WTC11 (cell line): ENCODE measurements around the gene LGSN. TPM values are rescaled to one million over a fixed set of nuclear protein-coding genes. Genes with fewer than 3 reads are reported as not detected.
A peak's percentile ranks its signal among the peaks of the same experiment; 100 is the strongest.

Experiments
- ATAC-seq: fragments of 200-7000 bp; cut with Tn5 transposase; 2 replicates; pipeline ENCODE4 v1.10.0; 2021; ENCODE audit warnings: mild to moderate bottlenecking, moderate library complexity
- Bru-seq: library from RNA; stranded (reverse); fragments of 400-500 nt; gene quantifications from one replicate; lab custom pipeline; 2021; lab: Mats Ljungman, UMichigan
- CTCF ChIA-PET: fragments of 300-600 bp; sonication (Branson Sonifier 250); formaldehyde crosslinking; loops from one replicate; lab custom pipeline; 2021; ENCODE audit warnings: antibody characterized with exemption; lab: Charles Lee
- POLR2A ChIA-PET: fragments of 350-600 bp; sonication (Branson Sonifier 250); formaldehyde crosslinking; loops from one replicate; lab custom pipeline; 2021; ENCODE audit warnings: antibody characterized with exemption; lab: Charles Lee
- DNase-seq: peaks from one replicate; pipeline ENCODE4 v3.0.0; 2021; ENCODE audit warnings: low spot score
- H3K27ac Mint-ChIP-seq: 2 replicates; pipeline ENCODE4 v1.8.0; 2021; ENCODE audit warnings: mixed read lengths
- H3K27me3 Mint-ChIP-seq: 2 replicates; pipeline ENCODE4 v1.8.0; 2021; ENCODE audit warnings: low read depth, mild to moderate bottlenecking, moderate library complexity, mixed read lengths
- H3K36me3 Mint-ChIP-seq: 2 replicates; pipeline ENCODE4 v1.8.0; 2021; ENCODE audit warnings: mixed read lengths
- H3K4me1 Mint-ChIP-seq: 2 replicates; pipeline ENCODE4 v1.8.0; 2022; ENCODE audit warnings: mixed read lengths
- H3K4me3 Mint-ChIP-seq: 2 replicates; pipeline ENCODE4 v1.8.0; 2021; ENCODE audit warnings: mild to moderate bottlenecking, moderate library complexity, mixed read lengths
- H3K9me3 Mint-ChIP-seq: 2 replicates; pipeline ENCODE4 v1.8.0; 2021; ENCODE audit warnings: mixed read lengths
- GRHL2 ChIP-seq: fragments of 250-450 bp; sonication (Bioruptor Pico); IDR thresholded peaks from 2 replicates; pipeline ENCODE4 v1.8.0; 2022; ENCODE audit warnings: mild to moderate bottlenecking, moderate library complexity; ENCODE audit not compliant: insufficient replicate concordance, severe bottlenecking
- PRRX2 ChIP-seq: fragments of 250-450 bp; sonication (Bioruptor Pico); IDR thresholded peaks from 2 replicates; pipeline ENCODE4 v1.8.0; 2021; ENCODE audit warnings: mild to moderate bottlenecking
- SP1 ChIP-seq: sonication (generic); formaldehyde crosslinking; conservative IDR thresholded peaks from 2 replicates; pipeline ENCODE4 v1.8.1; 2022; ENCODE audit warnings: missing genetic modification reagents
- TEAD1 ChIP-seq: sonication (generic); formaldehyde crosslinking; IDR thresholded peaks from 2 replicates; pipeline ENCODE4 v1.8.0; 2022; ENCODE audit warnings: mild to moderate bottlenecking, missing genetic modification reagents
- ZBTB21 ChIP-seq: sonication (generic); formaldehyde crosslinking; IDR thresholded peaks from 2 replicates; pipeline ENCODE4 v1.8.1; 2023; ENCODE audit warnings: mild to moderate bottlenecking, missing genetic modification reagents, borderline replicate concordance
- ZNF416 ChIP-seq: fragments of 250-450 bp; sonication (Bioruptor Pico); IDR thresholded peaks from 2 replicates; pipeline ENCODE4 v1.9.0; 2021; ENCODE audit warnings: mild to moderate bottlenecking, inconsistent platforms
- long read RNA-seq, 3 experiments: library from RNA in 1 of 3; library from capped mRNA in 1 of 3; library from polyadenylated mRNA in 1 of 3; unstranded in 2 of 3; stranded (forward) in 1 of 3; transcript quantifications; one replicate each; pipeline ENCODE4 v2.0.0, GENCODE V29; 2021
- total RNA-seq: library from RNA; stranded (reverse); gene quantifications from 3 replicates; pipeline ENCODE4 v1.2.3, GENCODE V29; 2021
- TF ChIP-seq, protein P1 (sequence below): sonication (generic); formaldehyde crosslinking; IDR thresholded peaks from 2 replicates; pipeline ENCODE4 v1.8.0; 2022; ENCODE audit warnings: mild to moderate bottlenecking, missing genetic modification reagents
- TF ChIP-seq, protein P2 (sequence below): fragments of 250-450 bp; sonication (Bioruptor Pico); IDR thresholded peaks from 2 replicates; pipeline ENCODE4 v1.8.0; 2021; ENCODE audit warnings: mild to moderate bottlenecking
- TF ChIP-seq, protein P3 (sequence below): sonication (generic); formaldehyde crosslinking; conservative IDR thresholded peaks from 2 replicates; pipeline ENCODE4 v1.8.1; 2023; ENCODE audit warnings: mild to moderate bottlenecking, low read depth, missing genetic modification reagents, moderate library complexity
- TF ChIP-seq, protein P4 (sequence below): fragments of 250-450 bp; sonication (Bioruptor Pico); conservative IDR thresholded peaks from 2 replicates; pipeline ENCODE4 v1.9.0; 2021; ENCODE audit warnings: mild to moderate bottlenecking
- TF ChIP-seq, protein P5 (sequence below): fragments of 250-450 bp; sonication (Bioruptor Pico); IDR thresholded peaks from 2 replicates; pipeline ENCODE4 v1.9.0; 2021; ENCODE audit warnings: moderate library complexity, mild to moderate bottlenecking, inconsistent platforms, borderline replicate concordance
- TF ChIP-seq, protein P6 (sequence below): sonication (generic); formaldehyde crosslinking; IDR thresholded peaks from 2 replicates; pipeline ENCODE4 v1.8.0; 2023; ENCODE audit warnings: mild to moderate bottlenecking, missing genetic modification reagents
- TF ChIP-seq, protein P7 (sequence below): sonication (generic); formaldehyde crosslinking; IDR thresholded peaks from 2 replicates; pipeline ENCODE4 v1.8.1; 2023; ENCODE audit warnings: mild to moderate bottlenecking, missing genetic modification reagents, moderate library complexity
- TF ChIP-seq, protein P8 (sequence below): sonication (generic); formaldehyde crosslinking; IDR thresholded peaks from 2 replicates; pipeline ENCODE4 v1.8.1; 2022; ENCODE audit warnings: mild to moderate bottlenecking, missing genetic modification reagents, moderate library complexity, borderline replicate concordance
- TF ChIP-seq, protein P9 (sequence below): fragments of 250-450 bp; sonication (Bioruptor Pico); IDR thresholded peaks from 2 replicates; pipeline ENCODE4 v1.9.0; 2021; ENCODE audit warnings: mild to moderate bottlenecking, borderline replicate concordance

The LGSN gene, protein sequence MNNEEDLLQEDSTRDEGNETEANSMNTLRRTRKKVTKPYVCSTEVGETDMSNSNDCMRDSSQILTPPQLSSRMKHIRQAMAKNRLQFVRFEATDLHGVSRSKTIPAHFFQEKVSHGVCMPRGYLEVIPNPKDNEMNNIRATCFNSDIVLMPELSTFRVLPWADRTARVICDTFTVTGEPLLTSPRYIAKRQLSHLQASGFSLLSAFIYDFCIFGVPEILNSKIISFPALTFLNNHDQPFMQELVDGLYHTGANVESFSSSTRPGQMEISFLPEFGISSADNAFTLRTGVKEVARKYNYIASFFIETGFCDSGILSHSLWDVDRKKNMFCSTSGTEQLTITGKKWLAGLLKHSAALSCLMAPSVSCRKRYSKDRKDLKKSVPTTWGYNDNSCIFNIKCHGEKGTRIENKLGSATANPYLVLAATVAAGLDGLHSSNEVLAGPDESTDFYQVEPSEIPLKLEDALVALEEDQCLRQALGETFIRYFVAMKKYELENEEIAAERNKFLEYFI
- 0.11 to 0.35 TPM (median 0.18 TPM) in 3 replicates for total RNA-seq
- Bru-seq, nascent RNA = percentile 19 among the genes with signal in this experiment
- long read RNA-seq, experiment 1, partial matches to known transcripts = 0 of 3 reads
- long read RNA-seq, experiment 1, other reads (novel, unspliced or antisense) = 3 of 3 reads
- long read RNA-seq, experiment 2, partial matches to known transcripts = 0 of 2 reads
- long read RNA-seq, experiment 2, other reads (novel, unspliced or antisense) = 2 of 2 reads
- long read RNA-seq, experiment 3 = 0 reads

DNA sequence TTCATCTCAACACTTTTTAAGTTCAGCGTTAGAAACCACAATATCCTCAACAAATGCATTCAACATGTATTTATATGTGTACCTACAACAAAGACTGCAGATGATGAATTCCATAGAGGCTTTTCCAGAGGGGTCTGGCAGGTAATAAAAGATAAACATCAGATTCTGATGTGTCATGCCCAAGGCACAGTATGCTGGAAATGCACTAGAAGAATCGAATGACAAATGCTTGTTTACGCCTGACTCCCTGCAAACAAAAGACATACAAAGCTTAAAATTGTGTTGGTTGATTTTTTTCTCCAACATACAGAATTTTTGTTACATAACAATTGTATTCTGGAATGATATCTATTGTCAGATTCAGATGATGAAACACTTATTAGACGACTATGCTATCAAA lies at the start of gene LGSN:
TSS of gene LGSN (minus strand) at position 45 of the 400 bp plus-strand sequence. CDS start at position 5, 40 bp downstream.
- Mint-ChIP-seq H3K27ac (no peak within 1 kb of the TSS), H3K27me3 (no peaks in the 10 kb centered on the region), H3K36me3 (peaks cover 3% of the 10 kb centered on the region; the same call in 1 of the 2 replicates), H3K4me1 (peaks cover 7% of the 10 kb centered on the region), H3K9me3 (peaks cover 32% of the 10 kb centered on the region), H3K4me3 (no peak within 1 kb of the TSS)
- DNase-seq (no peak), ATAC-seq (no peak)
- POLR2A ChIA-PET = no interaction called here
- CTCF ChIA-PET = no interaction called here
- TF ChIP-seq ZBTB21 (CRISPR knock-in tag) = no peak
- no peak for TF ChIP-seq SP1 (CRISPR knock-in tag)
- TF ChIP-seq, protein P1, sequence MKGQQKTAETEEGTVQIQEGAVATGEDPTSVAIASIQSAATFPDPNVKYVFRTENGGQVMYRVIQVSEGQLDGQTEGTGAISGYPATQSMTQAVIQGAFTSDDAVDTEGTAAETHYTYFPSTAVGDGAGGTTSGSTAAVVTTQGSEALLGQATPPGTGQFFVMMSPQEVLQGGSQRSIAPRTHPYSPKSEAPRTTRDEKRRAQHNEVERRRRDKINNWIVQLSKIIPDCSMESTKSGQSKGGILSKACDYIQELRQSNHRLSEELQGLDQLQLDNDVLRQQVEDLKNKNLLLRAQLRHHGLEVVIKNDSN (CRISPR knock-in tag) = no peak
- TF ChIP-seq, protein P2, sequence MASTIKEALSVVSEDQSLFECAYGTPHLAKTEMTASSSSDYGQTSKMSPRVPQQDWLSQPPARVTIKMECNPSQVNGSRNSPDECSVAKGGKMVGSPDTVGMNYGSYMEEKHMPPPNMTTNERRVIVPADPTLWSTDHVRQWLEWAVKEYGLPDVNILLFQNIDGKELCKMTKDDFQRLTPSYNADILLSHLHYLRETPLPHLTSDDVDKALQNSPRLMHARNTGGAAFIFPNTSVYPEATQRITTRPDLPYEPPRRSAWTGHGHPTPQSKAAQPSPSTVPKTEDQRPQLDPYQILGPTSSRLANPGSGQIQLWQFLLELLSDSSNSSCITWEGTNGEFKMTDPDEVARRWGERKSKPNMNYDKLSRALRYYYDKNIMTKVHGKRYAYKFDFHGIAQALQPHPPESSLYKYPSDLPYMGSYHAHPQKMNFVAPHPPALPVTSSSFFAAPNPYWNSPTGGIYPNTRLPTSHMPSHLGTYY (CRISPR knock-in tag) = no peak
- TF ChIP-seq, protein P3, sequence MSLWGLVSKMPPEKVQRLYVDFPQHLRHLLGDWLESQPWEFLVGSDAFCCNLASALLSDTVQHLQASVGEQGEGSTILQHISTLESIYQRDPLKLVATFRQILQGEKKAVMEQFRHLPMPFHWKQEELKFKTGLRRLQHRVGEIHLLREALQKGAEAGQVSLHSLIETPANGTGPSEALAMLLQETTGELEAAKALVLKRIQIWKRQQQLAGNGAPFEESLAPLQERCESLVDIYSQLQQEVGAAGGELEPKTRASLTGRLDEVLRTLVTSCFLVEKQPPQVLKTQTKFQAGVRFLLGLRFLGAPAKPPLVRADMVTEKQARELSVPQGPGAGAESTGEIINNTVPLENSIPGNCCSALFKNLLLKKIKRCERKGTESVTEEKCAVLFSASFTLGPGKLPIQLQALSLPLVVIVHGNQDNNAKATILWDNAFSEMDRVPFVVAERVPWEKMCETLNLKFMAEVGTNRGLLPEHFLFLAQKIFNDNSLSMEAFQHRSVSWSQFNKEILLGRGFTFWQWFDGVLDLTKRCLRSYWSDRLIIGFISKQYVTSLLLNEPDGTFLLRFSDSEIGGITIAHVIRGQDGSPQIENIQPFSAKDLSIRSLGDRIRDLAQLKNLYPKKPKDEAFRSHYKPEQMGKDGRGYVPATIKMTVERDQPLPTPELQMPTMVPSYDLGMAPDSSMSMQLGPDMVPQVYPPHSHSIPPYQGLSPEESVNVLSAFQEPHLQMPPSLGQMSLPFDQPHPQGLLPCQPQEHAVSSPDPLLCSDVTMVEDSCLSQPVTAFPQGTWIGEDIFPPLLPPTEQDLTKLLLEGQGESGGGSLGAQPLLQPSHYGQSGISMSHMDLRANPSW = no peak
- TF ChIP-seq, protein P4, sequence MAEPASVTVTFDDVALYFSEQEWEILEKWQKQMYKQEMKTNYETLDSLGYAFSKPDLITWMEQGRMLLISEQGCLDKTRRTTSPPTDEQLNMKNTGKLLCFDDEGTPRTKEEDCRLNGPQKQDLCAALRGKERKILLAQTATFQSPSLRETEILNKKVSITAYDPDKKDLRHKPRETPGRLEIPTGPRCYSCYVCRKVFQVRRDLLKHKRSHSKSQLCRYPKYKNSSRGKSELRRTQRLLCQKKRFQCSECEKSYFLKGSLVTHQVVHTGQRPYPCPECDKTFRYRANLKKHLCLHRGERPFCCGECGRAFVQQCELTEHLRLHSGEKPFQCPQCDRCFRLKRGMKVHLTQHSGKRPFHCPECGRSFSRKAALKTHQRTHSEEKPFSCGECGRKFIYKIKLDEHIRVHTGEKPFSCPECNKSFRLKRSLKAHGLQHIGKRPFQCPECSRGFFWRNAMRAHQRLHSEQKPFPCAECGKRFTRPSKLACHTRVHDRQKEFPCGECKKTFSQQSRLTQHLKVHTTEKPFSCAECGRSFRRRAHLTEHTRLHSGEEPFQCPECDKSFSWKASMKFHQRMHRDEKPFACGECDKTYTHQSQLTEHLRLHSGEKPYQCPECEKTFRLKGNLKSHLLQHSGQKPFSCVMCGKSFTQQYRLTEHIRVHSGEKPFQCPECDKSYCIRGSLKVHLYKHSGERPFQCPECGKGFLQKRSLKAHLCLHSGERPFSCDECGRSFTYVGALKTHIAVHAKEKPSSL (CRISPR knock-in tag) = no peak
- TF ChIP-seq, protein P5, sequence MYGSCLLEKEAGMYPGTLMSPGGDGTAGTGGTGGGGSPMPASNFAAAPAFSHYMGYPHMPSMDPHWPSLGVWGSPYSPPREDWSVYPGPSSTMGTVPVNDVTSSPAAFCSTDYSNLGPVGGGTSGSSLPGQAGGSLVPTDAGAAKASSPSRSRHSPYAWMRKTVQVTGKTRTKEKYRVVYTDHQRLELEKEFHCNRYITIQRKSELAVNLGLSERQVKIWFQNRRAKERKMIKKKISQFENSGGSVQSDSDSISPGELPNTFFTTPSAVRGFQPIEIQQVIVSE (CRISPR knock-in tag) = no peak
- TF ChIP-seq, protein P6, sequence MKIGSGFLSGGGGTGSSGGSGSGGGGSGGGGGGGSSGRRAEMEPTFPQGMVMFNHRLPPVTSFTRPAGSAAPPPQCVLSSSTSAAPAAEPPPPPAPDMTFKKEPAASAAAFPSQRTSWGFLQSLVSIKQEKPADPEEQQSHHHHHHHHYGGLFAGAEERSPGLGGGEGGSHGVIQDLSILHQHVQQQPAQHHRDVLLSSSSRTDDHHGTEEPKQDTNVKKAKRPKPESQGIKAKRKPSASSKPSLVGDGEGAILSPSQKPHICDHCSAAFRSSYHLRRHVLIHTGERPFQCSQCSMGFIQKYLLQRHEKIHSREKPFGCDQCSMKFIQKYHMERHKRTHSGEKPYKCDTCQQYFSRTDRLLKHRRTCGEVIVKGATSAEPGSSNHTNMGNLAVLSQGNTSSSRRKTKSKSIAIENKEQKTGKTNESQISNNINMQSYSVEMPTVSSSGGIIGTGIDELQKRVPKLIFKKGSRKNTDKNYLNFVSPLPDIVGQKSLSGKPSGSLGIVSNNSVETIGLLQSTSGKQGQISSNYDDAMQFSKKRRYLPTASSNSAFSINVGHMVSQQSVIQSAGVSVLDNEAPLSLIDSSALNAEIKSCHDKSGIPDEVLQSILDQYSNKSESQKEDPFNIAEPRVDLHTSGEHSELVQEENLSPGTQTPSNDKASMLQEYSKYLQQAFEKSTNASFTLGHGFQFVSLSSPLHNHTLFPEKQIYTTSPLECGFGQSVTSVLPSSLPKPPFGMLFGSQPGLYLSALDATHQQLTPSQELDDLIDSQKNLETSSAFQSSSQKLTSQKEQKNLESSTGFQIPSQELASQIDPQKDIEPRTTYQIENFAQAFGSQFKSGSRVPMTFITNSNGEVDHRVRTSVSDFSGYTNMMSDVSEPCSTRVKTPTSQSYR (CRISPR knock-in tag) = no peak
- TF ChIP-seq TEAD1 (CRISPR knock-in tag) = no peak
- TF ChIP-seq ZNF416 (CRISPR knock-in tag) = no peak
- TF ChIP-seq, protein P7, sequence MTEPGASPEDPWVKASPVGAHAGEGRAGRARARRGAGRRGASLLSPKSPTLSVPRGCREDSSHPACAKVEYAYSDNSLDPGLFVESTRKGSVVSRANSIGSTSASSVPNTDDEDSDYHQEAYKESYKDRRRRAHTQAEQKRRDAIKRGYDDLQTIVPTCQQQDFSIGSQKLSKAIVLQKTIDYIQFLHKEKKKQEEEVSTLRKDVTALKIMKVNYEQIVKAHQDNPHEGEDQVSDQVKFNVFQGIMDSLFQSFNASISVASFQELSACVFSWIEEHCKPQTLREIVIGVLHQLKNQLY (CRISPR knock-in tag) = no peak
- TF ChIP-seq, protein P8, sequence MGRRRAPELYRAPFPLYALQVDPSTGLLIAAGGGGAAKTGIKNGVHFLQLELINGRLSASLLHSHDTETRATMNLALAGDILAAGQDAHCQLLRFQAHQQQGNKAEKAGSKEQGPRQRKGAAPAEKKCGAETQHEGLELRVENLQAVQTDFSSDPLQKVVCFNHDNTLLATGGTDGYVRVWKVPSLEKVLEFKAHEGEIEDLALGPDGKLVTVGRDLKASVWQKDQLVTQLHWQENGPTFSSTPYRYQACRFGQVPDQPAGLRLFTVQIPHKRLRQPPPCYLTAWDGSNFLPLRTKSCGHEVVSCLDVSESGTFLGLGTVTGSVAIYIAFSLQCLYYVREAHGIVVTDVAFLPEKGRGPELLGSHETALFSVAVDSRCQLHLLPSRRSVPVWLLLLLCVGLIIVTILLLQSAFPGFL (CRISPR knock-in tag) = no peak
- TF ChIP-seq, protein P9, sequence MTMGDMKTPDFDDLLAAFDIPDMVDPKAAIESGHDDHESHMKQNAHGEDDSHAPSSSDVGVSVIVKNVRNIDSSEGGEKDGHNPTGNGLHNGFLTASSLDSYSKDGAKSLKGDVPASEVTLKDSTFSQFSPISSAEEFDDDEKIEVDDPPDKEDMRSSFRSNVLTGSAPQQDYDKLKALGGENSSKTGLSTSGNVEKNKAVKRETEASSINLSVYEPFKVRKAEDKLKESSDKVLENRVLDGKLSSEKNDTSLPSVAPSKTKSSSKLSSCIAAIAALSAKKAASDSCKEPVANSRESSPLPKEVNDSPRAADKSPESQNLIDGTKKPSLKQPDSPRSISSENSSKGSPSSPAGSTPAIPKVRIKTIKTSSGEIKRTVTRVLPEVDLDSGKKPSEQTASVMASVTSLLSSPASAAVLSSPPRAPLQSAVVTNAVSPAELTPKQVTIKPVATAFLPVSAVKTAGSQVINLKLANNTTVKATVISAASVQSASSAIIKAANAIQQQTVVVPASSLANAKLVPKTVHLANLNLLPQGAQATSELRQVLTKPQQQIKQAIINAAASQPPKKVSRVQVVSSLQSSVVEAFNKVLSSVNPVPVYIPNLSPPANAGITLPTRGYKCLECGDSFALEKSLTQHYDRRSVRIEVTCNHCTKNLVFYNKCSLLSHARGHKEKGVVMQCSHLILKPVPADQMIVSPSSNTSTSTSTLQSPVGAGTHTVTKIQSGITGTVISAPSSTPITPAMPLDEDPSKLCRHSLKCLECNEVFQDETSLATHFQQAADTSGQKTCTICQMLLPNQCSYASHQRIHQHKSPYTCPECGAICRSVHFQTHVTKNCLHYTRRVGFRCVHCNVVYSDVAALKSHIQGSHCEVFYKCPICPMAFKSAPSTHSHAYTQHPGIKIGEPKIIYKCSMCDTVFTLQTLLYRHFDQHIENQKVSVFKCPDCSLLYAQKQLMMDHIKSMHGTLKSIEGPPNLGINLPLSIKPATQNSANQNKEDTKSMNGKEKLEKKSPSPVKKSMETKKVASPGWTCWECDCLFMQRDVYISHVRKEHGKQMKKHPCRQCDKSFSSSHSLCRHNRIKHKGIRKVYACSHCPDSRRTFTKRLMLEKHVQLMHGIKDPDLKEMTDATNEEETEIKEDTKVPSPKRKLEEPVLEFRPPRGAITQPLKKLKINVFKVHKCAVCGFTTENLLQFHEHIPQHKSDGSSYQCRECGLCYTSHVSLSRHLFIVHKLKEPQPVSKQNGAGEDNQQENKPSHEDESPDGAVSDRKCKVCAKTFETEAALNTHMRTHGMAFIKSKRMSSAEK = no peak
- TF ChIP-seq PRRX2 (CRISPR knock-in tag) = no peak
- TF ChIP-seq GRHL2 (CRISPR knock-in tag) = no peak
